GM12875 (cell line): Measurements from ENCODE around the gene STX8.

Experiments used
- H3K4me3 ChIP-seq: one replicate; pipeline ENCODE4 v1.5.1; 2011; ENCODE audit warnings: low read depth, low read length, control low read depth
- CTCF ChIP-seq: IDR thresholded peaks from 2 replicates; pipeline ENCODE4 v1.5.1; 2011; ENCODE audit warnings: low read depth, mild to moderate bottlenecking, control low read depth, inconsistent platforms, low read length, moderate library complexity, borderline replicate concordance; ENCODE audit not compliant: insufficient read depth

Gene STX8

GRCh38 chr17:9237053-9237410, 338.6 kb downstream of the STX8 start:
- TF ChIP-seq CTCF = no peak
- H3K4me3 ChIP-seq = no peak overlapping the region

- no peak for TF ChIP-seq CTCF
- no peak overlapping the region for H3K4me3 ChIP-seq
Observed at GRCh38 chr17:9236286-9237052, 339.2 kb downstream of the STX8 start.

GRCh38 chr17:9235346-9235745, 340.3 kb downstream of the STX8 start:
- TF ChIP-seq CTCF = no peak
- no peak overlapping the region for H3K4me3 ChIP-seq

- TF ChIP-seq CTCF = no peak
Observed at GRCh38 chr17:9234389-9234945, 341.2 kb downstream of the STX8 start.

GRCh38 chr17:9233761-9234160, 341.9 kb downstream of the STX8 start:
- TF ChIP-seq CTCF = no peak
- no peak overlapping the region for H3K4me3 ChIP-seq

More at GRCh38 chr17:9234389-9234945, 341.2 kb downstream of the STX8 start:
- no peak overlapping the region for H3K4me3 ChIP-seq

GRCh38 chr17:9233271-9233599, 342.4 kb downstream of the STX8 start:
- no peak for TF ChIP-seq CTCF
- no peak overlapping the region for H3K4me3 ChIP-seq

GRCh38 chr17:9232591-9233270, 342.9 kb downstream of the STX8 start:
- TF ChIP-seq CTCF = no peak
- H3K4me3 ChIP-seq = no peak overlapping the region
